Bone marrow (tissue), 2 donors: Measurements from ENCODE around the gene SAC3D1.

Experiments used
- DNase-seq, 2 donors: peaks; one replicate each; lab custom pipeline; 2025; lab: John Stamatoyannopoulos, UW

Gene SAC3D1

DNA sequence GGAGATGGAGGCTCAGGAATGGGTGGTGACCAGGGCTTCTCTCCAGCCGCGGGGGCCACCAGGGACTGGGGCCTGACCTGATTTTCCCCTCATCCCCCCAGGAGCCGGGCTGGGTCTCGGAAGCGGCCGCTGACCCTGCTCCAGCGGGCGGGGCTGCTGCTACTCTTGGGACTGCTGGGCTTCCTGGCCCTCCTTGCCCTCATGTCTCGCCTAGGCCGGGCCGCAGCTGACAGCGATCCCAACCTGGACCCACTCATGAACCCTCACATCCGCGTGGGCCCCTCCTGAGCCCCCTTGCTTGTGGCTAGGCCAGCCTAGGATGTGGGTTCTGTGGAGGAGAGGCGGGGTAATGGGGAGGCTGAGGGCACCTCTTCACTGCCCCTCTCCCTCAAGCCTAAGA, 46.8 kb downstream of the SAC3D1 start:
- no peak for DNase-seq

GRCh38 chr11:65089621-65090020, 48.6 kb downstream of the SAC3D1 start:
- DNase-seq = no peak

DNA sequence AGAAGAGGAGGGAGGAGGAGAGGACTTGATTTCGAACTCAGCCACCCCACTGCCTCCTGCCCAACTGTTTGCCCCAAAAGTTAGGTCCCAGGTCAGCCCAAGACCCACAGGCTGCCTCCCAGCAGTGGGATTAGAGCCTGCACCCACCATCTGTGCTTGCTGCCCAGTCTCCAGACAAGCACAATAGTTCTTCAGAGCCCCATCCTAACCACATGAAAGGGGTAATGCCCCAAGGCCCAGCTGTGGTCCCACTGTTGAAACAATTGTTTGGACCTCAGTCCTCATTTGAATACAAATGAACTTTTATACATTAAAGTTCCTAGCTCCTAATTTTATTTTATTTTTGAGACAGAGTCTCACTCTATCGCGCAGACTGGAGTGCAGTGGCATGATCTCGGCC, 49.6 kb downstream of the SAC3D1 start:
- no peak for DNase-seq
